Adrenal gland (tissue), 12 donors: ENCODE measurements around the gene TRAT1. TPM values are rescaled to one million over a fixed set of nuclear protein-coding genes. Genes with fewer than 3 reads are reported as not detected.

Source experiments
- DNase-seq, 7 donors: peaks; one replicate each; pipeline ENCODE4 v3.0.0-alpha.2; 2019 to 2020
- H3K27ac ChIP-seq, 5 donors: fragments of 200-600 bp; sonication (generic) in 4 of 5; 1 replicate in 3 of 5; 2 replicates in 2 of 5; pipeline versions ENCODE4 v1.5.1 to v1.8.0; 2016 to 2020; ENCODE audit warnings: mild to moderate bottlenecking in 1 of 5
- H3K27me3 ChIP-seq: fragments of 200-600 bp; 2 replicates; pipeline ENCODE4 v1.8.0; 2021
- H3K36me3 ChIP-seq, 2 donors: fragments of 200-600 bp; replicated peaks in 1 of 2; 1 replicate in 1 of 2; 2 replicates in 1 of 2; pipeline versions ENCODE4 v1.5.1 to v1.8.0; 2018 to 2022
- H3K4me1 ChIP-seq, 2 donors: fragments of 200-600 bp; replicated peaks in 1 of 2; 1 replicate in 1 of 2; 2 replicates in 1 of 2; pipeline versions ENCODE4 v1.5.1 to v1.8.0; 2018 to 2021
- H3K4me3 ChIP-seq, 4 donors: fragments of 200-600 bp; sonication (generic) in 3 of 4; one replicate each; pipeline ENCODE4 v1.5.1; 2016 to 2018
- H3K9me3 ChIP-seq, 3 donors: fragments of 200-600 bp; sonication (generic) in 1 of 3; replicated peaks in 1 of 3; 1 replicate in 2 of 3; 2 replicates in 1 of 3; pipeline versions ENCODE4 v1.5.1 to v1.8.0; 2016 to 2021
- CTCF ChIP-seq, 6 experiments: fragments of 450-650 bp in 4 of 6; fragments of 200-600 bp in 2 of 6; sonication (generic) in 1 of 6; IDR thresholded peaks; 1 replicate in 5 of 6; 2 replicates in 1 of 6; pipeline versions ENCODE4 v1.5.1 to v1.8.0; 2016 to 2021; ENCODE audit warnings: antibody characterized with exemption in 6 of 6, mild to moderate bottlenecking in 2 of 6, moderate library complexity in 1 of 6
- POLR2A ChIP-seq, 2 donors: fragments of 450-650 bp; IDR thresholded peaks; one replicate each; pipeline ENCODE4 v1.6.1; 2017; ENCODE audit warnings: antibody characterized with exemption in 2 of 2, mild to moderate bottlenecking in 2 of 2, moderate library complexity in 1 of 2
- WGBS, 4 donors: extraction: QIAGEN DNeasy Blood & Tissue Kit in 2 of 4; methylation state at CpG; one replicate each; pipeline versions ENCODE4 v1.1.5 to v1.1.7; 2013 to 2017; 5-methylcytosine and 5-hydroxymethylcytosine counted together
- intact Hi-C, 2 donors: fragments of 100-400 bp; cut with DNase I; formaldehyde crosslinking; loops; one replicate each; pipeline versions ENCODE4 v1.14.1 to v1.15.0; 2022 to 2023
- polyA plus RNA-seq, 3 donors: library from polyadenylated mRNA; stranded (reverse); fragments of 200-250 nt in 2 of 3; fragments of 350-450 nt in 1 of 3; fragmentation: Illumina TruSeq in 1 of 3; extraction: RNeasy Lipid Tissue Mini Kit (QIAGEN cat#74804) in 1 of 3; gene quantifications; one replicate each; pipeline ENCODE4 v1.2.3, GENCODE V29; 2013 to 2014
- total RNA-seq, 9 donors: library from RNA; depleted of rRNA in 4 of 9; stranded (reverse); fragments of >200 nt in 4 of 9; fragments of 120-200 nt in 1 of 9; fragmentation: NEBNext Ultra II Directional in 1 of 9; extraction: Animal tissue kit (Norgen Biotek cat#: 25700) in 1 of 9; gene quantifications; one replicate each; pipeline versions ENCODE4 v1.1.0 to v1.2.4, GENCODE V29; 2013 to 2023
- donor health status: healthy with polysubstance abuse.
- donor health status: Bipolar disorder and iron deficiency.
- donor health status: DM: yes; HTN: yes; CAD: no.
- donor health status: DM: no; HTN: no; CAD: no.
- donor health status: DM: no; HTN: no; CAD: no.
- donor health status: DM: yes; HTN: yes; CAD: no.

The TRAT1 gene
- total and polyA plus RNA-seq, 12 donors, result 0.03 to 0.60 (median 0.23) TPM; not detected in 2

GRCh38 chr3:108887121-108887520, 64.5 kb downstream of the TRAT1 start:
- intact Hi-C loops, result no loop called here
- no peak overlapping the region for H3K27ac ChIP-seq
- H3K4me3 ChIP-seq, result no peak overlapping the region
- H3K4me1 ChIP-seq, result no peaks in the 10 kb centered on the region
- H3K9me3 ChIP-seq, result no peaks in the 10 kb centered on the region
- 75 to 82% (median 82%) methylated on average over 4 of the region's 4 CpGs for WGBS, 4 donors
- H3K36me3 ChIP-seq, result no peaks in the 10 kb centered on the region
- no peak for TF ChIP-seq CTCF (IDR thresholded peaks at IDR 0.05)
- TF ChIP-seq POLR2A (IDR thresholded peaks at IDR 0.05), result no peak
- H3K27me3 ChIP-seq, result no peaks in the 10 kb centered on the region
- no peak for DNase-seq

- TF ChIP-seq CTCF (IDR thresholded peaks at IDR 0.05) (no peak), POLR2A (IDR thresholded peaks at IDR 0.05) (no peak)
- no peaks in the 10 kb centered on the region for H3K36me3 ChIP-seq
- intact Hi-C loops, result no loop called here
- no peaks in the 10 kb centered on the region for H3K9me3 ChIP-seq
- no peak overlapping the region for H3K4me3 ChIP-seq
- no peaks in the 10 kb centered on the region for H3K4me1 ChIP-seq
- WGBS, 4 donors, result 53 to 91% (median 71%) methylated on average over 2 of the region's 2 CpGs
- H3K27me3 ChIP-seq, result no peaks in the 10 kb centered on the region
- no peak overlapping the region for H3K27ac ChIP-seq
- no peak for DNase-seq
These were observed 65.2 kb downstream of the TRAT1 start for GRCh38 chr3:108887777-108888176.

- TF ChIP-seq CTCF (IDR thresholded peaks at IDR 0.05), result no peak
- DNase-seq, result no peak
- Histone ChIP-seq H3K9me3 (no peaks in the 10 kb centered on the region), H3K27me3 (no peaks in the 10 kb centered on the region), H3K36me3 (no peaks in the 10 kb centered on the region), H3K27ac (no peak overlapping the region), H3K4me3 (no peak overlapping the region), H3K4me1 (no peaks in the 10 kb centered on the region)
- 75 to 86% (median 78%) methylated on average over 3 of the region's 3 CpGs for WGBS, 4 donors
- intact Hi-C loops, result no loop called here
These were observed 69.2 kb downstream of the TRAT1 start for GRCh38 chr3:108891833-108892232.

- no peak overlapping the region for H3K4me3 ChIP-seq
- intact Hi-C loops, result no loop called here
- no peak overlapping the region for H3K27ac ChIP-seq
- no peaks in the 10 kb centered on the region for H3K36me3 ChIP-seq
- no peak for TF ChIP-seq POLR2A (IDR thresholded peaks at IDR 0.05)
- no peak for TF ChIP-seq CTCF (IDR thresholded peaks at IDR 0.05)
- H3K9me3 ChIP-seq, result no peaks in the 10 kb centered on the region
- WGBS, 4 donors, result 74 to 86% (median 79%) methylated on average over 5 of the region's 5 CpGs
- no peaks in the 10 kb centered on the region for H3K27me3 ChIP-seq
- H3K4me1 ChIP-seq, result no peaks in the 10 kb centered on the region
- no peak for DNase-seq
These were observed 72.4 kb downstream of the TRAT1 start for GRCh38 chr3:108894981-108895380.
